Activated naive CD4-positive, alpha-beta T cell treated with anti-CD3 and anti-CD28 coated beads, Interleukin-2, amount 50 U/mL, for 24 hours (primary cell): ENCODE data around the gene C3.
A peak's percentile ranks its signal among the peaks of the same experiment; 100 is the strongest.
"Not testable (repeated sequence)": the region's sequence is repeated elsewhere in the genome, so short reads cannot be mapped to it uniquely, and the experiment has no call there.

Experiments
- H3K27ac Mint-ChIP-seq: one replicate; pipeline ENCODE4 v1.8.0; 2021; ENCODE audit warnings: mild to moderate bottlenecking, mixed read lengths
- H3K27me3 Mint-ChIP-seq: one replicate; pipeline ENCODE4 v1.8.0; 2021; ENCODE audit warnings: mixed read lengths
- H3K36me3 Mint-ChIP-seq: one replicate; pipeline ENCODE4 v1.8.0; 2021; ENCODE audit warnings: mixed read lengths
- H3K4me1 Mint-ChIP-seq: one replicate; pipeline ENCODE4 v1.8.0; 2021; ENCODE audit warnings: mixed read lengths
- H3K4me3 Mint-ChIP-seq: one replicate; pipeline ENCODE4 v1.8.0; 2021; ENCODE audit warnings: mild to moderate bottlenecking, mixed read lengths
- H3K9me3 Mint-ChIP-seq: one replicate; pipeline ENCODE4 v1.8.0; 2021; ENCODE audit warnings: mixed read lengths

C3 gene

DNA sequence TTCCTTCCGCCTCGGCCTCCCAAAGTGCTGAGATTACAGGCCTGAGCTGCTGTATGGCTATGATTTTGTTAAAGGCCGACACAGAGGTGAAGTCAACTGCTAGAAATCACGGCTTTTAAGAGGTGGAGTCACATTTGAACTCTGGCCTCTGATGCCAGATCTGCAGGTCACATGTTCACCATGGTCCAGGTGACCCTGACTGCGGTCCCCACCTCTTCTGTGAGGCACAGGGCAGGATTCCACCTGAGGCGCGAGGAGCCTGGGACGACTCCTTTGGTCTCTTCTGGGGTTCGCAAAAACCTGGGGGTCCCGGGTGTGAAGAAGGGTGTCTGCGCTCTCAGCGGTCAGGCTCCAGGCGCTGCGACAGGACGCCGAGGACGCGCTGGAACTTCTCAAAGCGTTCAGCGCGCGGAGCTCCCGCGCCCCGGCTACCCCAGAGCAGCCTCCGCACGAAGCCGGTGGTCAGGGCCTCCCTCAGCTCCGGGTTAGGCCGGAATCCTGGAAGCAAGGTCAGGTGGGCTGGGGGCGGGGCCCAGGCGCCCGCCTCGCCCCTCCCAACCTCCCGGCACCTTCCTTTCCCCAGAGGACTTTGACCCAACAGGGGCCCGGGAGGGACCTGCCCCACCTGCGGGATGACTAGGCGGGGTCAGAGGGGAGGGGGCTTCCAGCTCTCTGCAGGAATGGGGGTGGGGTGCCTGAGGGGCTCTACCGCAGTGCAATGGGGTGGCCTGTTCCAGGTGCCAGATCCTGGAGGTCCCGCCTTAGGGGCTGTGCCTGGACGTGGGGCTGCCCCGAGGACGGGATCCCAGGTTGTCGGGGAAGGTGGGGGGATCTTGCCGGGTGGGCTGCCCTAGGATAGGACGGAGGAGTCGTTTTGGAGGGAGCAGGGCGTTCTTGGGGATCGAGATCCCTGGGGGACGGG, 32.1 kb upstream of the C3 start:
- peaks cover 5% of the 10 kb centered on the region for H3K4me1 Mint-ChIP-seq
- H3K36me3 Mint-ChIP-seq = peaks cover 16% of the 10 kb centered on the region
- no peak overlapping the region for H3K27ac Mint-ChIP-seq
- no peaks in the 10 kb centered on the region for H3K27me3 Mint-ChIP-seq
- no peaks in the 10 kb centered on the region for H3K9me3 Mint-ChIP-seq
- H3K4me3 Mint-ChIP-seq = peak overlapping the region; percentile 73

DNA sequence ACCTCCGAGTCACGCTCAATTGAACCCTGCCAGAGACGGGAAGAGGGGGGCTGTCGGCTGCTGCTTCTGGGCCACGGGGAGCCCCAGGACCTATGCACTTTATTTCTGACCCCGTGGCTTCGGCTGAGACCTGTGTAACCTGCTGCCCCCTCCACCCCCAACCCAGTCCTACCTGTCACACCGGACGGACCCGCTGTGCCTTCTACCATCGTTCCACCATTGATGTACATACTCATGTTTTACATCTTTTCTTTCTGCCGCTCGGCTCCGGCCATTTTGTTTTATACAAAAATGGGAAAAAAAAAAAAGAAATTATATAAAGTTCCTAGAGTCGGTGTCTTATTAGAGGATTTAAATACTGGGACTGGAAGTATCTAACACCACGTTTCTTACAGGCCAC, 30.7 kb upstream of the C3 start:
- Mint-ChIP-seq H3K36me3 (peaks cover 16% of the 10 kb centered on the region), H3K27ac (no peak overlapping the region), H3K9me3 (no peaks in the 10 kb centered on the region), H3K27me3 (no peaks in the 10 kb centered on the region), H3K4me3 (no peak overlapping the region), H3K4me1 (peaks cover 5% of the 10 kb centered on the region)

DNA sequence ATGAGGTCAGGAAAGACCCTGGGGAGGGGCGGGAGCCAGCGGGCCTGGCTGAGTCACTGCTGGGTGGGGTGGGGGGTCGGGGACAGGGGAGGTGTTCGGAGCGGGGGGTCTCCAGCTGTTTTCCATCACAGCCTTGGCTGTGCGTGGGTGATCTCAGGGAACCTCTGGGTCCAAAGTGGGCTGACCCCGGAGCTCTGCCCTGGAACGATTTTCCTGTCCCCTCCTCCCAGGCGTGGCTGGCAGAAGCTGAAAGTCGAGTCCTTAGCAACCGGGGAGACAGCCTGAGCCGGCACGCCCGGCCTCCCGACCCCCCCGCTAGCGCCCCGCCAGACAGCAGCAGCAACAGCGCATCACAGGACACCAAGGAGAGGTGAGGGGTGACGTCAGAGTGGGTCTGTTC, 29.6 kb upstream of the C3 start:
- H3K36me3 Mint-ChIP-seq = peaks cover 16% of the 10 kb centered on the region
- H3K27ac Mint-ChIP-seq = no peak overlapping the region
- H3K4me1 Mint-ChIP-seq = peaks cover 5% of the 10 kb centered on the region
- H3K9me3 Mint-ChIP-seq = no peaks in the 10 kb centered on the region
- H3K4me3 Mint-ChIP-seq = no peak overlapping the region
- no peaks in the 10 kb centered on the region for H3K27me3 Mint-ChIP-seq

DNA sequence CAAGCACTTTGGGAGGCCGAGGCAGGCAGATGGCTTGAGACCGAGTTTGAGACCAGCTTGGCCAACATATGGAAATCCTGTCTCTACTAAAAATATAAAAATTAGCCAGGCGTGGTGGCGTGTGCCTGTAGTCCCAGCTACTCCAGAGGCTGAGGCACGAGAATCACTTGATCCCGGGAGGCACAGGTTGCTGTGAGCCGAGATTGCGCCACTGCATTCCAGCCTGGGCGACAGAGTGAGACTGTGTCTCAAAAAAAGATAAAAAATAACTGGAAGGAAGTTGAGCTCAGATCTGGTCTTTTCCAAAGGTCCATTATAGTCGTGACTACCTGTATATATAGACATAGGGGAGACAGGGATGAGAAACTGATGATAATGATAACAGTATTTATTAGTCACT, 28.1 kb upstream of the C3 start:
- H3K27me3 Mint-ChIP-seq, H3K4me3 Mint-ChIP-seq, H3K9me3 Mint-ChIP-seq, H3K27ac Mint-ChIP-seq, H3K4me1 Mint-ChIP-seq, H3K36me3 Mint-ChIP-seq: not testable (repeated sequence)

DNA sequence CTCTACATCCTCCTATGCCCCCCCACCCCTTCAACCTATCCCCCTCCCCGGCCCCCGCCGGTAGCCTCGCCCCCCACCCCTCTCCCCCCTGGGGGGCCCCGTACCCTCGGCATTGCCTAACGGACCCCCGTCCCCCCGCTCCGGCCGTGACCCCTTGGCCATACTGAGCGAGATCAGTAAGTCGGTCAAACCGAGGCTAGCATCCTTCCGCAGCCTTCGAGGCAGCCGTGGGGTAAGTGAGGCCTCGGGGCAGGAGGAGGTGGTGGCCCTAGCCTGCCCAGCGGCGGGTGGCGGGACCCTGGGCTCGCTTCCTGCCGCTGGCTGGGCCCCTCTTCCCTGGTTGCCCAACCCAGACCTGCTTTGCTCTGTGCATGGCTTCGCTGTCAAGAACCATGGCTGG, 25.5 kb upstream of the C3 start:
- H3K27ac Mint-ChIP-seq = no peak overlapping the region
- no peaks in the 10 kb centered on the region for H3K9me3 Mint-ChIP-seq
- H3K36me3 Mint-ChIP-seq = peaks cover 10% of the 10 kb centered on the region
- H3K27me3 Mint-ChIP-seq = no peaks in the 10 kb centered on the region
- H3K4me1 Mint-ChIP-seq = peaks cover 4% of the 10 kb centered on the region
- no peak overlapping the region for H3K4me3 Mint-ChIP-seq

DNA sequence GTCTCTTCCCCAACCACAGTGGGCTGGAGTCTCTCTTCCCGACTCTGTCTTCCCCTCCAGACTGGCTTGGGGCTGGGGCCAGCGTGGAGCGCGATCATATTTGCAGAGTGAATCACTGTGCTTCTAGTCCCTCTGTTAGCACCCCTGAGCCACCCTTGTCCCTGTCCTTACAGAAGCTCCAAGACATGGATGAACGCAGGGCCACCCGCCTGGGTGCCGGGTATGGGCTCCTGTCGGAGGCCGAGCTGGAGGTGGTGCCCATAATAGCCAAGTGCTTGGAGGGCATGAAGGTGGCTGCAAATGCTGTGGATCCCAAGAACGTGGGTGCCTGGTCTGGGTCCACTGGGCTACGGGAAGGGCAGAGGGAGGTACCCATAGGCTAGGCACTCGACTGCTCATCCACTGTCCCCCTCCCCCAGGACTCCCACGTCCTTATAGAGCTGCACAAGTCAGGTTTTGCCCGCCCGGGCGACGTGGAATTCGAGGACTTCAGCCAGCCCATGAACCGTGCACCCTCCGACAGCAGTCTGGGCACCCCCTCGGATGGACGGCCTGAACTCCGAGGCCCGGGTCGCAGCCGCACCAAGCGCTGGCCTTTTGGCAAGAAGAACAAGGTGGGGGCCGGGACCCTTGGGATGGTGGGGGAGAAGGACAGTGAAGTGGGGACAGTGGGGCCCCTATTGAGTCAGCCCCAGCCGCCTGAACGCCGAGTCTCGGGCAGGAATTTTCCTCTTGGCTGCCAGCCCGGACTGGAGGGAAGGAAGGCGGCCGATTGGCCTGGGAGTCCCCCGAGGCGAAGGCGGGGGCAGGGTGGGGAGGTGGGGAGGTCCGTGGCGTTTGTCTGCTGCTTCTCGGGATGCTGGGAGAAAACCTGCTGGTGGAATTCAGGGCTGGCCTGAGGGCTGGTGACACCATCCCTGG, 24.2 kb upstream of the C3 start:
- Mint-ChIP-seq H3K27me3 (no peaks in the 10 kb centered on the region), H3K27ac (peak overlapping the region; percentile 90), H3K4me1 (peaks cover 6% of the 10 kb centered on the region), H3K9me3 (no peaks in the 10 kb centered on the region), H3K4me3 (no peak overlapping the region), H3K36me3 (peaks cover 10% of the 10 kb centered on the region)

DNA sequence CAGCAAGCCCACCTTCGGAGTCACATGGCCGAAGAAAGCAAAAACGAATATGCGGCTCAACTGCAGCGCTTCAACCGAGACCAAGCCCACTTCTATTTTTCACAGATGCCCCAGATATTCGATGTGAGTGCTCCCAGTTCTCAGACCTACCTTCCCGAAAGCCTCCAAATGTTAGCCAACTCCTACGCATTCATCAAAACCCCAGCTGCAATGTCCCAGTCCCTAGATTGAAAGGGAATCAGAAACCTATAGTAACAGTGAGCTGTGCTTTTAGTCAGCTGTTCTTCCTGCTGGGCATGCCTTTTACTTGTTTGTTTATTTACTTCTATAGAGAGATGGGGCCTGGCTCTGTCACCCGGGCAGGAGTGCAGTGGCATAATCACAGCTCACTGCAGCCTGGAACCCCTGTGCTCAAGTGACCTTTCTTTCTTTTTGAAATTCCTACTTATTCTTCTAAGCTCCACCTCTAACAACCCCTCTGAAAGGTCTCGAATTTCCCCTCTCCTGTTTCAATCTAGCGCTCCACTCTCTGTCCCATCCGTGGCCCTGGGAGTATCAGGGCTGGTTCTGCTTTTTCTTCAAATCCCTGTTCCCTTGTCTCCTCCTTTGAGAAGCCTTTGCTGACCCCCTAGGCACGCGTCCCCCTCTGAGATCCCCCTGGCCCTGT, 23.4 kb upstream of the C3 start:
- no peak overlapping the region for H3K4me3 Mint-ChIP-seq
- H3K27ac Mint-ChIP-seq = peak overlapping the region; percentile 90
- no peaks in the 10 kb centered on the region for H3K9me3 Mint-ChIP-seq

DNA sequence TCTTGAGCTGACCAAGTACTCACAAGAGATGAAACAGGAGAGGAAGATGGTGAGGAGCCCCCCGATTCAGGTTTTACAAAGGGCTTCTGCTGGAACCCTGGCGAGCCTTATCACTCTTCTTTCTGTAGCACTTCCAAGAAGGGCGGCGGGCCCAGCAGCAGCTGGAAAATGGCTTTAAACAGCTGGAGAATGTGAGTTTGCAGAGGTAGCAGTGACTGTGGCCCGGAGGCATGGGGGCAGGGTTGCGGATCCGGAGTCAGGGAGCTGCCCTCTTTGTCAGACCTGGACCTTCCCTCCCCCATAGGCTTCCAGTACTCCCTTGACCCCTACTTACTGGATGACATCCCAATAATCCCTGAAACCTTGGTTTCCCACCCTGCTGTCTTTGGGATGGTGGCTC, 22.6 kb upstream of the C3 start:
- H3K4me3 Mint-ChIP-seq = no peak overlapping the region
- H3K4me1 Mint-ChIP-seq = peaks cover 20% of the 10 kb centered on the region
- no peaks in the 10 kb centered on the region for H3K9me3 Mint-ChIP-seq
- no peak overlapping the region for H3K27ac Mint-ChIP-seq
- H3K36me3 Mint-ChIP-seq = peaks cover 4% of the 10 kb centered on the region
- no peaks in the 10 kb centered on the region for H3K27me3 Mint-ChIP-seq

More for the DNA sequence above, 23.4 kb upstream of the C3 start:
- peaks cover 12% of the 10 kb centered on the region for H3K4me1 Mint-ChIP-seq
- H3K27me3 Mint-ChIP-seq = no peaks in the 10 kb centered on the region
- H3K36me3 Mint-ChIP-seq = peaks cover 10% of the 10 kb centered on the region

DNA sequence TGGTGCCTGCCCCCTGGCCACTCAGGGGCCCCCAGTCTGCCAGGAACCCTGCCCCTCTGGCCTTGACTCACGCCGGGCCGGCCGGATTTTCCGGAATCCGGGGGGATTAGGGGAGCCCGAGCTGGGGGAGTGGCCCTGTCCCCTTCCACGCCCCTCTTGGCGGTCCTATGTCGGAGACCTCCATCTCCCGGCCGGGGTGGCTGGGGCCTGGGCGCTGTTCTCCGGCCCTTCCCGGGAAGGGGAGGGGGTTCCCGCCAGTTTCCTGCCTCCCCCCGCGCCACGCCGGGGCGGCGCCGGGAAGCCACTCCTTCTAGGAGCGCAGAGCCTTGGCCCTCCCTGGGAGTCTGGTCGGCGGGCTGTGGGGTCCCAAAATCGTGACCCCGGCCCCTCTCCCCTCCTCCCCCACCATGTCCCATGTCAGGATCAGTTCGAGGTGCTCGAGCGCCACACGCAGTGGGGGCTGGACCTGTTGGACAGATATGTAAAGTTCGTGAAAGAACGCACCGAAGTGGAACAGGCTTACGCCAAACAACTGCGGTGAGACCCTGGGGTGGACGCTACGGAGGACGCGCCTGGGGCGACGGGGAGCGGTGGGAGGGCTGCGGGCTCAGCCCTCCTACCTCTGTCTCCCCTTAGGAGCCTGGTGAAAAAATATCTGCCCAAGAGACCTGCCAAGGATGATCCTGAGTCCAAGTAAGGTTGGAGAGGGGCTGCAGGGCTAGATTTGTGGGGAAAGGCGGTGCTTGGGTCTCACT, 20.3 kb upstream of the C3 start:
- H3K27ac Mint-ChIP-seq = peak overlapping the region; percentile 59
- H3K36me3 Mint-ChIP-seq = peaks cover 3% of the 10 kb centered on the region
- peak overlapping the region; percentile 83 for H3K4me3 Mint-ChIP-seq
- H3K9me3 Mint-ChIP-seq = no peaks in the 10 kb centered on the region
- peaks cover 32% of the 10 kb centered on the region for H3K4me1 Mint-ChIP-seq
- no peaks in the 10 kb centered on the region for H3K27me3 Mint-ChIP-seq

DNA sequence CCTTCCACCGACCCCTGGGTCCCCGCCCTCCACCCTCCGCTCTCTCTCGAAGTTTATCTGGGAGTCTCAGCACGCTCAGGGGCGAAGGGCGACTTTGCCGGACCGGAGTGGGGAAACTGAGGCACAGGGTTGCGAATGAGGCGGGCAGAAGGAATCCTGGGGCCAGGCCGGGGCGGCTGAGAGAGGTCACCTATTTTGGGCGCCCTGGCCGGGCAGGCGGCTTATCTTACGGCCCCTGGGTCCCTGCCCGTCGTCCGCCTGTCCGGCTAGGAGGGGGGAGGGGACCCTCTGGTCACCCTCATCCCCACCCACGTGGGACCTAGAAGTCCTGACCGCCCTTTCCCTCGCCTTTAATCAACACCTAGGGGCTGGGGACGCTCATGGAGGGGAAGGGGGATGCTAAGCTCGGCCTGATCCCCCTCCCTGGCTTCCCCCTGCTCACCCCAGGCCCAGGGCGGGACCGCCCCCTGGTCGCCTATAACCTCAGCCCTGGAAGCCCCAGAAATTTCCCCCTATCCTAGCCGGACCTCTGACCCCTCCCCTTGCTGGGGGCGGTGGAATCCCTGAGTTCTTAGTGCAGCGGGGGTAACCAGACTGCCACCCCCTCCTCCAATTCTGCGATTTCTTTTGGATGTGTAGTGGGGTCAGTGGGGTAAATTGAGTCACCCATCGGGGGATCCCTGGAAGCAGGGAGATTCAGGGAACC, 19.6 kb upstream of the C3 start:
- no peaks in the 10 kb centered on the region for H3K27me3 Mint-ChIP-seq

DNA sequence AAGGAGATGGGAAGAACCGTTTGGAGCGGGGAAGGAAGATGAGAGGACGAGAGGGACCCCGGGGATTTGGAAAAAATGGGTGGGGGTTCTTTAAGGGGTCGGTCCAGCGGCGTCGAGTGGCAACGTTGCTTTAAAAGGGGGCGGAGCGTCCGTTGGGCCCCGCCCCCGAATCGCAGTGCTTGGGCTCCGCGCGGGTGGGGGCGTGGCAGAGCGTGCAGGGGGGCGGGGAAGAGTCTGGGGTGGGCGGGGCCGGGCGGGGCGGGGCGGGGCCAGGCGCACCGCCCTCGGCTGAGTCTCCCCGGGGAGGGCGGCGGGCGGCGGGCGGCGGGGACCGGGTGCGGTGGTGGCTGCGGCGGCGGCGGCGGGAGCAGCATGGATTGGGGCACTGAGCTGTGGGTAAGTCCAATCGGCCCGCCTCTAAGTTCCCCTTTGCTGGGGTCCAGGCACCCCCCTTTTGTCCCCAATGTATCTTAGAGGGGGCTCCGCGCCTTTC, 19.0 kb upstream of the C3 start, which contains the start of gene TRIP10:
TRIP10 (plus strand) TSS at position 291 of the 493 bp plus-strand sequence; CDS start at position 373, 82 bp downstream.
- Mint-ChIP-seq H3K4me3 (peak within 1 kb of the TSS; percentile 88), H3K9me3 (no peaks in the 10 kb centered on the region), H3K36me3 (peaks cover 3% of the 10 kb centered on the region), H3K27ac (peak within 1 kb of the TSS; percentile 82), H3K27me3 (no peaks in the 10 kb centered on the region), H3K4me1 (peaks cover 34% of the 10 kb centered on the region)

More for the DNA sequence above, 19.6 kb upstream of the C3 start:
- Mint-ChIP-seq H3K4me3 (peak overlapping the region; percentile 83), H3K9me3 (no peaks in the 10 kb centered on the region), H3K4me1 (peaks cover 34% of the 10 kb centered on the region), H3K36me3 (peaks cover 3% of the 10 kb centered on the region), H3K27ac (no peak overlapping the region)

DNA sequence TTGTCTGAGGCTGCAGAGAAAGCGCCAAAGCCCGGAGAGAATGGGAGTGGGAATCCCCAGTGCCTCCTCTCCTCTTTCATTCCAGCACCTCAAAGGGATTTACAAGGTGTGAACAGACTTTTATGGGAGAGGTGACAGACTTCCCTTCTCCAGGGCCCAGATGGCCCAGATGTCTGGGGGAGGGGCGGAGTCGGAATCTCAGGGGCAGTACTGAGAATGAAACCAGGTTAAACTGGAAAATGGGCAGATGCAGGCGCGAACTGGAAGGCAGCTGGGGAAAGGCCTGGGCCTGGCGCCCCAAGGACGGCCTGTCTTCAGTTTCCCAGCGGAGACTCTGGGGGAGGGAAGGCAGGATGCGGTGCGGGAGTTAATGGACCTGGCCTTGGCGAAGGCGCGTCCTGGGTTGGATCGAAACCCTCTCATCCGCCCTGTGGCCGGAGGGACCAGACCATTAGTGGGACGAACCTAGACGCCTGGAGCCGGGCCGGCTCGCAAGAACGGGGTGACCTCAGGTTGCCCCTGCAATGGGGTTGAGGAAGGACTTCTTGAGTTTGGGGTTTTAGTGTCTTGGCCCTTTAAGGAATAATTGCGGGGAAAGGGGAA, 18.4 kb upstream of the C3 start:
- no peaks in the 10 kb centered on the region for H3K27me3 Mint-ChIP-seq
- H3K27ac Mint-ChIP-seq = peak overlapping the region; percentile 82
- H3K4me3 Mint-ChIP-seq = peak overlapping the region; percentile 88
- peaks cover 34% of the 10 kb centered on the region for H3K4me1 Mint-ChIP-seq
- no peaks in the 10 kb centered on the region for H3K9me3 Mint-ChIP-seq
- H3K36me3 Mint-ChIP-seq = peaks cover 3% of the 10 kb centered on the region

DNA sequence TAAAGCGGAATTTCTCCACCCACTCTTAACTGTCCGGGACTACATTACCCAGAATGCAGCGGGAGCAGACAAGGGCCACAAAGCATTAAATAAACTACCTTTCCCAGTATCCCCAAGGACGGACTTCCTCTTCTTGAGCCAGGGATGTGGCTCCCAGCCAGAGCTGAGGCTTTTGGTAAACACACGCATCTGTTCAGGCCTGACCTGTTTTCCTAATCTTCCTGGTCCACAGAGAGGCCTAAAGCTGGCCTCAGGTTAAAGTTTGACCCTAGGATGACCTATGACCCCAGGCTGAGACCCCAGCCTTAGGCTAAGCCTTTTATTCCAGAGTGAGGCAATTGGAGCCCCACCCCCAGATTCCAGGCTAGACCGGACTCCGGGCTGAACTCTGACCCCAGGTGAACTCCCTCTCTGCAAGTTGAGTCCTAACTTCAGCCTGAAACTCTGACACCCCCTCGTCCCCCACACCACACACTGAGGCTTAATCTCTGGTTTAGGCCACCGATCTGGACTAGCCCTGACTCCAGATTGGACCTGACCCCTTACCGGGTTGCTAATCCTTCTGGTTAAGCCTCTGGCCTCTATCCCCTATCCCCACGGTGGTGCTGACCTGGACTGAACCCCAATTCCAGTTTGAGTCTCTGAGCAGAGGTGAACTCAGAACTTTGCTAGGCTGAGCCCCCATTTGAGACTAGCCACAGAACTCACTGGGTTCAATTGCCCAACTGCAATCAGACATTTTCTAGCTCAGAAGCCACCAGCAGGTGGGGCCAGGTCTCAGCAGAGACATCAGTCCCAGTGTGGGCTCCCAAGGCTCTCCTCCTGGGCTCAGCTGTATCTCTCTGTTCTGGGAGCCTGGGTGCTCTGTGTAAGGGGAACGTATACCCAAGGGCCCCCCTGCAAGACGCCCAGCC, 17.7 kb upstream of the C3 start:
- Mint-ChIP-seq H3K9me3 (no peaks in the 10 kb centered on the region), H3K4me3 (peak overlapping the region; percentile 88), H3K4me1 (peaks cover 34% of the 10 kb centered on the region), H3K36me3 (peaks cover 3% of the 10 kb centered on the region), H3K27ac (peak overlapping the region; percentile 98), H3K27me3 (no peaks in the 10 kb centered on the region)
